SK-N-MC (cell line): ENCODE data around the gene HASPIN.

ENCODE experiments used
- EZH2 ChIP-seq: fragments of 200-600 bp; sonication (generic); IDR thresholded peaks from one replicate; pipeline ENCODE4 v1.6.1; 2017; ENCODE audit warnings: antibody characterized with exemption
- POLR2AphosphoS5 ChIP-seq: IDR thresholded peaks from 2 replicates; pipeline ENCODE4 v1.6.1; 2012; ENCODE audit warnings: mild to moderate bottlenecking, low read depth, low read length, borderline replicate concordance

GRCh38 chr17:3754458-3755334 is 31.0 kb downstream of the HASPIN start:
- no peak for TF ChIP-seq EZH2
- TF ChIP-seq POLR2AphosphoS5: no peak
